Esophagus muscularis mucosa (tissue), 4 donors: ENCODE results near the gene PARD3B. TPM values are rescaled to one million over a fixed set of nuclear protein-coding genes. Genes with fewer than 3 reads are reported as not detected.

ENCODE experiments used
- DNase-seq: peaks from one replicate; pipeline ENCODE4 v3.0.0-alpha.2; 2017; ENCODE audit errors: extremely low spot score
- H3K27ac ChIP-seq, 4 donors: fragments of 200-600 bp; sonication (generic); replicated peaks in 1 of 4; 1 replicate in 3 of 4; 2 replicates in 1 of 4; pipeline ENCODE4 v1.5.1; 2016 to 2019; ENCODE audit warnings: mild to moderate bottlenecking in 1 of 4
- H3K27me3 ChIP-seq, 4 donors: fragments of 200-600 bp; sonication (generic); one replicate each; pipeline versions ENCODE4 v1.5.1 to v1.6.0; 2016 to 2019
- H3K36me3 ChIP-seq, 4 donors: fragments of 200-600 bp; sonication (generic); one replicate each; pipeline ENCODE4 v1.5.1; 2016 to 2019
- H3K4me1 ChIP-seq, 4 donors: fragments of 200-600 bp; sonication (generic); one replicate each; pipeline ENCODE4 v1.5.1; 2016 to 2019
- H3K4me3 ChIP-seq, 4 donors: fragments of 200-600 bp; sonication (generic); 1 replicate in 2 of 4; 2 replicates in 2 of 4; pipeline ENCODE4 v1.5.1; 2016 to 2019; ENCODE audit warnings: mild to moderate bottlenecking in 4 of 4, moderate library complexity in 1 of 4
- H3K9me3 ChIP-seq, 4 donors: fragments of 200-600 bp; sonication (generic); 1 replicate in 3 of 4; 2 replicates in 1 of 4; pipeline ENCODE4 v1.5.1; 2016 to 2019
- EP300 ChIP-seq: sonication (generic); formaldehyde crosslinking; IDR thresholded peaks from one replicate; pipeline ENCODE4 v1.6.1; 2017; ENCODE audit warnings: antibody characterized with exemption
- POLR2A ChIP-seq: fragments of 450-650 bp; IDR thresholded peaks from one replicate; pipeline ENCODE4 v1.6.1; 2017; ENCODE audit warnings: antibody characterized with exemption, moderate library complexity, mild to moderate bottlenecking, low read depth
- POLR2AphosphoS5 ChIP-seq, 2 donors: sonication (generic); formaldehyde crosslinking; IDR thresholded peaks; one replicate each; pipeline ENCODE4 v1.6.1; 2017; ENCODE audit warnings: antibody characterized with exemption in 2 of 2
- WGBS: methylation state at CpG from one replicate; pipeline ENCODE4 v1.1.5; 2018; 5-methylcytosine and 5-hydroxymethylcytosine counted together
- intact Hi-C: fragments of 100-400 bp; cut with DNase I; formaldehyde crosslinking; loops from one replicate; pipeline ENCODE4 v1.15.1; 2023
- total RNA-seq, 4 donors: library from RNA; depleted of rRNA; stranded (reverse); fragments of >200 nt; gene quantifications; one replicate each; pipeline versions ENCODE4 v1.1.0 to v1.2.1, GENCODE V29; 2016
- TF ChIP-seq, protein P1 (sequence below), 3 experiments: fragments of 200-600 bp in 2 of 3; fragments of 450-650 bp in 1 of 3; sonication (generic) in 2 of 3; IDR thresholded peaks; one replicate each; pipeline ENCODE4 v1.5.1; 2017 to 2019; ENCODE audit warnings: antibody characterized with exemption in 3 of 3, mild to moderate bottlenecking in 2 of 3, moderate library complexity in 1 of 3

Gene PARD3B
- total RNA-seq, 4 donors from 2014 or later, result 24.2 to 40.8 (median 32.5) TPM

DNA sequence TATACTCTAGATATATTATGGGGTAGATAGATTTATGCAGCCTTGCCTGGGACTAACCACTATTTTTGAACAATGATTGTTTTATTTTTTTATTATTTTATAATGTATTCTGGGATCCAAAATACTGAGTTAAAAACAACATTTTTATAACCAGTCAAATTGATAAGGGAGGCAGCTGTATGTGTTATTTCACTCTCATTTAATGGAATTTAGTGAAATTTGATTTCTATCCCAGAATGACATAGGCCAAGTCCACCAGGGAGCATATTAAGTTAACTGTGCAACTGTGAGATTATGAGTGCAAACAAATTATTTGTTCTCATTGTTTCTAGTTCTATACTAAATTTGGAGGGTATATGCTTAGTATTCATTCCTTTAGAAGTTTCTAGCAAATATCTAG, 583.5 kb downstream of the PARD3B start:
- no peak for DNase-seq
- TF ChIP-seq EP300 (no peak), POLR2AphosphoS5 (IDR thresholded peaks at IDR 0.05) (no peak), POLR2A (no peak)
- TF ChIP-seq, protein P1, sequence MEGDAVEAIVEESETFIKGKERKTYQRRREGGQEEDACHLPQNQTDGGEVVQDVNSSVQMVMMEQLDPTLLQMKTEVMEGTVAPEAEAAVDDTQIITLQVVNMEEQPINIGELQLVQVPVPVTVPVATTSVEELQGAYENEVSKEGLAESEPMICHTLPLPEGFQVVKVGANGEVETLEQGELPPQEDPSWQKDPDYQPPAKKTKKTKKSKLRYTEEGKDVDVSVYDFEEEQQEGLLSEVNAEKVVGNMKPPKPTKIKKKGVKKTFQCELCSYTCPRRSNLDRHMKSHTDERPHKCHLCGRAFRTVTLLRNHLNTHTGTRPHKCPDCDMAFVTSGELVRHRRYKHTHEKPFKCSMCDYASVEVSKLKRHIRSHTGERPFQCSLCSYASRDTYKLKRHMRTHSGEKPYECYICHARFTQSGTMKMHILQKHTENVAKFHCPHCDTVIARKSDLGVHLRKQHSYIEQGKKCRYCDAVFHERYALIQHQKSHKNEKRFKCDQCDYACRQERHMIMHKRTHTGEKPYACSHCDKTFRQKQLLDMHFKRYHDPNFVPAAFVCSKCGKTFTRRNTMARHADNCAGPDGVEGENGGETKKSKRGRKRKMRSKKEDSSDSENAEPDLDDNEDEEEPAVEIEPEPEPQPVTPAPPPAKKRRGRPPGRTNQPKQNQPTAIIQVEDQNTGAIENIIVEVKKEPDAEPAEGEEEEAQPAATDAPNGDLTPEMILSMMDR (IDR thresholded peaks at IDR 0.05), result no peak
- Histone ChIP-seq H3K27me3 (no peaks in the 10 kb centered on the region), H3K27ac (no peak overlapping the region), H3K4me3 (no peak overlapping the region), H3K9me3 (no peaks in the 10 kb centered on the region), H3K4me1 (no peaks in the 10 kb centered on the region), H3K36me3 (peaks cover 0 to 8% (median 4%) of the 10 kb centered on the region in 4 donors)
- intact Hi-C loops, result no loop called here

DNA sequence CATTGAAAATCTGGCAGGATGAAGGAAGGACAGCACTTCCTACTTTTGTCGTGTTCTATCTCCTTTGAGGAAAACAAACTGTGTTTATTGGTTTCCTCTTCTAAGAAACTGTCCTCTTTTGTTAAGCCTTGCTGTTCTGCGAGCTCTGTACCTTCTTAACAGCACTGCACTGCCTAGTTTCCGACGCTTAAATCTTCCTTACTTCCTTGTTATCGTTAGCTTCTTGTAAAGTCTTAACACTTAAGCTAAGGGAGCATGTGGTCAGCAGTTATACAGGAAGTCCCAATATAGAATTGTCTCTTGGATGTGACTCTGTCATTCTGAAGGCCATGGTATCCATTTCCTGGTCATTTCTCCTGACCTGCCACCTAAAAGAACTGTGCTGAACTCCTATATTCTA, 584.3 kb downstream of the PARD3B start:
- Histone ChIP-seq H3K4me1 (no peaks in the 10 kb centered on the region), H3K4me3 (no peak overlapping the region), H3K36me3 (peaks cover 0 to 8% (median 4%) of the 10 kb centered on the region in 4 donors), H3K27me3 (no peaks in the 10 kb centered on the region), H3K9me3 (no peaks in the 10 kb centered on the region), H3K27ac (no peak overlapping the region)
- no peak for TF ChIP-seq POLR2AphosphoS5 (IDR thresholded peaks at IDR 0.05)
- no peak for TF ChIP-seq POLR2A
- TF ChIP-seq, protein P1 (IDR thresholded peaks at IDR 0.05), result no peak
- TF ChIP-seq EP300, result no peak
- intact Hi-C loops, result no loop called here
- WGBS, result 74% methylated on average over 5 of the region's 5 CpGs
- no peak for DNase-seq

DNA sequence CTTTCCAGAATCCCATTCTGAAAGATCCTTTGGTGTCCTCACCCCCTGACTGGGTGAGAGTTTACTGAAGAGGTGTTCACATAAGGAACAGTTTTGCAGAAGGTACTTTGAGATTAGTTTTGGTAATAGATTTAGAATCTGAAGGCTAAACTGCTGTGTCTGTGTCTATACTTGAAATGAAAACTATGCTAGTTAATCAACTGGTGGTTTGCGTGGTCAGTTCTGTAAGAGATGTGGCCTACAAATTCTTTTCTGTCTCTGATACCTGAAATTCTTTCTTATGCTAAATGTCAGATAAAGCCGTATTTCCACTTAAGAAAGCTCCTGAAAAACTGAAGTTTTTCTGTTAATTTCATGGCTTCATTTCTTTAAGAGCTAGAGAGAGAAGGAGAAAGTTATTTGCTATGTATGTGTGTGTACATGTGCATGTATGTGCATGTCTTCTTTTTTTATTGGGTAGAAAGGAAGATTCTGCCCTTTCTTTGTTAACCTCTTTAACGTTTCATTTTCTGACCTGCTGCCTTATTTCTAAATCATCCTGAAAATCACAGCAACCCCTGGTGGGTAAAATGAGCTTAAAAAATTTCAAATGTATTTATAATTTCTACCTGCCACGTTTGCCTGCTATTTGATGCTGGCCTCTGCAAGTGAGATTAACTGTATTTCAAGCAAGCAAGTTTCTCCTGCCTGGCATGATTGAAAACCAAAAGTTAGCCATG, 585.0 kb downstream of the PARD3B start:
- intact Hi-C loops, result no loop called here
- peaks cover 0 to 8% (median 4%) of the 10 kb centered on the region in 4 donors for H3K36me3 ChIP-seq
- H3K27me3 ChIP-seq, result no peaks in the 10 kb centered on the region
- H3K4me1 ChIP-seq, result no peaks in the 10 kb centered on the region
- no peak overlapping the region for H3K4me3 ChIP-seq
- WGBS, result 88% methylated on average over 4 of the region's 4 CpGs
- H3K27ac ChIP-seq, result no peak overlapping the region
- no peaks in the 10 kb centered on the region for H3K9me3 ChIP-seq
- no peak for TF ChIP-seq EP300
- TF ChIP-seq POLR2A, result no peak
- TF ChIP-seq, protein P1 (IDR thresholded peaks at IDR 0.05), result no peak
- TF ChIP-seq POLR2AphosphoS5 (IDR thresholded peaks at IDR 0.05), result no peak
- DNase-seq, result no peak

DNA sequence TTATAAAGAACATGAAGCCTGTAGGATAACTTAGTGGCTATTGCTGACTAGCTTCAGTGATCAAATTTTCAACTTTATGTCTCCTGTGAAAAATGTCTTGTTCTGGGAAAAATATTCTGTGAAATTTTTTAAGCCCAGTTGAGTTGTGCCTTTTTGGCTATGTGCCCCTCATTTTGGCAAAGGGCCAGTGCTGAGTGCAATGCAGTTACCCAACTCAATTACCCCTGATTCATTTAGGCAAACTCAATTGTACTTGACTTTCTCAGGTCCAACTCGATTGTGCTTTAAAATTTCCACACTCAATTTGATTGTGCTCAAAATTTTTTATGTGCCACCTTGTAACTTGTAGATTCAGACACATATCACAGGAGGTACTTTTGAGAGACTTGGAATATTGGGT, 588.3 kb downstream of the PARD3B start:
- Histone ChIP-seq H3K36me3 (peaks cover 0 to 4% (median 0%) of the 10 kb centered on the region in 4 donors), H3K27ac (no peak overlapping the region), H3K4me1 (no peaks in the 10 kb centered on the region), H3K9me3 (no peaks in the 10 kb centered on the region), H3K27me3 (no peaks in the 10 kb centered on the region), H3K4me3 (no peak overlapping the region)
- 88% methylated on average over 1 of the region's 1 CpG for WGBS
- TF ChIP-seq, protein P1 (IDR thresholded peaks at IDR 0.05), result no peak
- TF ChIP-seq EP300, result no peak
- no peak for TF ChIP-seq POLR2AphosphoS5 (IDR thresholded peaks at IDR 0.05)
- TF ChIP-seq POLR2A, result no peak
- DNase-seq, result no peak
- intact Hi-C loops, result no loop called here

DNA sequence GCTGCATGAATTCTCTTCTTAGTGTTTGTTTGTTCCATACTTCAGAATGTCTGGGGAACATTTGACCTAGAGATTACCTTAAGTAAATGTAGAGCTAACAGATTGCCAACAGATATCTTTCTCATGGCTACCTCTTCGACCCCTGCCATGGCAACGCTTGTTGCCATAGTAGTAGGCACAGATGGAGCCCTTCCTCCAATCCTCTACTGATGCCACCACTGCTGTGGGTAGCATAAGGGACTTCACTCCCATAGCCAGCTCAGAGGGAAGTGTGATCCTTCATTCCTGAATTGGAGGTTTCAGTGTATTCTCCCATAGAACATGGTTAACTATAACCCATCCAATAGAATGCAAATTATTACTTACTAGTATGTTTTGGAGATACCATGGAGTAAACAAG, 593.5 kb downstream of the PARD3B start:
- intact Hi-C loops, result no loop called here
- peaks cover 0 to 4% (median 0%) of the 10 kb centered on the region in 4 donors for H3K36me3 ChIP-seq
- H3K4me3 ChIP-seq, result no peak overlapping the region
- no peaks in the 10 kb centered on the region for H3K4me1 ChIP-seq
- WGBS, result no CpG with 5 or more reads among the region's 2 CpGs
- no peaks in the 10 kb centered on the region for H3K27me3 ChIP-seq
- no peaks in the 10 kb centered on the region for H3K9me3 ChIP-seq
- no peak for DNase-seq
- TF ChIP-seq, protein P1 (IDR thresholded peaks at IDR 0.05), result no peak
- TF ChIP-seq POLR2AphosphoS5 (IDR thresholded peaks at IDR 0.05), result no peak
- no peak for TF ChIP-seq EP300
- no peak for TF ChIP-seq POLR2A
- no peak overlapping the region for H3K27ac ChIP-seq
